ENCODE measurements around the gene ITPKA.

DNA sequence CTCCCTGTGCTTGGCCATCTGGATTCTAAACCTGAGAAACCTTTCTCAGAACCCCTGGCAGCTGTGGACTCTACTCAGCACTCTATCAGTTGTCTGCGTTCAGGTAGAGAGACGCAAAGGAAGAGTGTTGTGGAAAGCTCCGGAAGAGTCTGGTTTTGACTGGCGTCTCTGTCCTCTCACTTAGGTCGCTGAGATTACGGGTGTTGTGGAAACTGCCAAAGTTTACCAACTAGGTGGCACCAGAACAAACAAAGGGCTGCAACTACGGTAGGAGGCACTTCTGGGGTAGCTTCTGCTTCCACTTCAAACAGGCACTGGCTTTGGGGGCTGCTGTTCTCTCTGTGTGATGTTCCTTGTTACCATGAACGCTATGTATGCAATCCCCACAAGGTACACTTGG is 19.2 kb upstream of the ITPKA start:
- TF ChIP-seq, protein P1, sequence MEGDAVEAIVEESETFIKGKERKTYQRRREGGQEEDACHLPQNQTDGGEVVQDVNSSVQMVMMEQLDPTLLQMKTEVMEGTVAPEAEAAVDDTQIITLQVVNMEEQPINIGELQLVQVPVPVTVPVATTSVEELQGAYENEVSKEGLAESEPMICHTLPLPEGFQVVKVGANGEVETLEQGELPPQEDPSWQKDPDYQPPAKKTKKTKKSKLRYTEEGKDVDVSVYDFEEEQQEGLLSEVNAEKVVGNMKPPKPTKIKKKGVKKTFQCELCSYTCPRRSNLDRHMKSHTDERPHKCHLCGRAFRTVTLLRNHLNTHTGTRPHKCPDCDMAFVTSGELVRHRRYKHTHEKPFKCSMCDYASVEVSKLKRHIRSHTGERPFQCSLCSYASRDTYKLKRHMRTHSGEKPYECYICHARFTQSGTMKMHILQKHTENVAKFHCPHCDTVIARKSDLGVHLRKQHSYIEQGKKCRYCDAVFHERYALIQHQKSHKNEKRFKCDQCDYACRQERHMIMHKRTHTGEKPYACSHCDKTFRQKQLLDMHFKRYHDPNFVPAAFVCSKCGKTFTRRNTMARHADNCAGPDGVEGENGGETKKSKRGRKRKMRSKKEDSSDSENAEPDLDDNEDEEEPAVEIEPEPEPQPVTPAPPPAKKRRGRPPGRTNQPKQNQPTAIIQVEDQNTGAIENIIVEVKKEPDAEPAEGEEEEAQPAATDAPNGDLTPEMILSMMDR (IDR thresholded peaks at IDR 0.05): no peak
- no peak for TF ChIP-seq EZH2phosphoT487 (IDR thresholded peaks at IDR 0.05)
- TF ChIP-seq EZH2 (IDR thresholded peaks at IDR 0.05): no peak

Data from neural progenitor cell (in vitro differentiated cells).